Glutamatergic neuron (in vitro differentiated cells): ENCODE data around the gene NAGK. TPM values are rescaled to one million over a fixed set of nuclear protein-coding genes. Genes with fewer than 3 reads are reported as not detected.

Experiments used
- DNase-seq: peaks from one replicate; pipeline ENCODE4 v3.0.0; 2022
- H3K27ac Mint-ChIP-seq: one replicate; pipeline ENCODE4 v1.8.0; 2020; ENCODE audit warnings: mild to moderate bottlenecking, mixed read lengths, inconsistent platforms; ENCODE audit not compliant: unreplicated experiment
- H3K27me3 Mint-ChIP-seq: one replicate; pipeline ENCODE4 v1.8.0; 2020; ENCODE audit warnings: mild to moderate bottlenecking, moderate library complexity, mixed read lengths, inconsistent platforms; ENCODE audit not compliant: unreplicated experiment
- H3K36me3 Mint-ChIP-seq: one replicate; pipeline ENCODE4 v1.8.0; 2020; ENCODE audit warnings: mild to moderate bottlenecking, mixed read lengths, inconsistent platforms; ENCODE audit not compliant: unreplicated experiment
- H3K4me1 Mint-ChIP-seq: one replicate; pipeline ENCODE4 v1.8.0; 2020; ENCODE audit warnings: mild to moderate bottlenecking, low read depth, mixed read lengths, inconsistent platforms; ENCODE audit not compliant: unreplicated experiment
- H3K4me3 Mint-ChIP-seq: one replicate; pipeline ENCODE4 v1.8.0; 2020; ENCODE audit warnings: mild to moderate bottlenecking, mixed read lengths, inconsistent platforms; ENCODE audit not compliant: unreplicated experiment
- H3K9me3 Mint-ChIP-seq: one replicate; pipeline ENCODE4 v1.8.0; 2020; ENCODE audit warnings: mild to moderate bottlenecking, moderate library complexity, mixed read lengths, inconsistent platforms; ENCODE audit not compliant: unreplicated experiment
- total RNA-seq: library from RNA; stranded (reverse); fragmentation: NEBNext Ultra II Directional; extraction: Animal tissue kit (Norgen Biotek cat#: 25700); gene quantifications from one replicate; pipeline ENCODE4 v1.2.1, GENCODE V29; 2021; ENCODE audit not compliant: unreplicated experiment
- TF ChIP-seq, protein P1 (sequence below): fragments of 200-600 bp; sonication (generic); IDR thresholded peaks from one replicate; pipeline ENCODE4 v1.5.0; 2021; ENCODE audit not compliant: partially characterized antibody, unreplicated experiment

NAGK gene
- total RNA-seq, 1 donor from 2014 or later: 188 TPM

DNA sequence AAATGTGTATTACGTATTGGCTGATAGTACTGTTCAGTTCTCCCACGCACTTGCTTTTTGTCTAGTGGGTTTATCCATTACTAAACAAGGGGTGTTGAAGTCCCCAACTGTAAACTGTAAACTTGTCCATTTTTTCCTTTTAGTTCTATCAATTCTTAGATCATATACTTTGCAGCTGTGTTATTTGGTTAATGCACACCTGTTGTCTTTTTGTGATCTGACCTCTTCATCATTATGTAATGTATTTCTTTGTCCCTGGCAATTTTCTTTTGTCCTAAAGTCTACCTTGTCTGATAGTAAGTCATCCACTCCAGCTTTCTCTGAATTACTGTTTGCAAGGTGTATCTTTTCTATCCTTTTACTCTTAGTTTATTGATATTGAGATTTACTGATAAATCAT is 39.6 kb downstream of the NAGK start:
- peaks cover 5% of the 10 kb centered on the region for H3K36me3 Mint-ChIP-seq
- H3K4me1 Mint-ChIP-seq: no peaks in the 10 kb centered on the region
- no peaks in the 10 kb centered on the region for H3K27me3 Mint-ChIP-seq
- H3K4me3 Mint-ChIP-seq: no peak overlapping the region
- DNase-seq: no peak
- H3K9me3 Mint-ChIP-seq: peaks cover 2% of the 10 kb centered on the region
- H3K27ac Mint-ChIP-seq: no peak overlapping the region
- TF ChIP-seq, protein P1, sequence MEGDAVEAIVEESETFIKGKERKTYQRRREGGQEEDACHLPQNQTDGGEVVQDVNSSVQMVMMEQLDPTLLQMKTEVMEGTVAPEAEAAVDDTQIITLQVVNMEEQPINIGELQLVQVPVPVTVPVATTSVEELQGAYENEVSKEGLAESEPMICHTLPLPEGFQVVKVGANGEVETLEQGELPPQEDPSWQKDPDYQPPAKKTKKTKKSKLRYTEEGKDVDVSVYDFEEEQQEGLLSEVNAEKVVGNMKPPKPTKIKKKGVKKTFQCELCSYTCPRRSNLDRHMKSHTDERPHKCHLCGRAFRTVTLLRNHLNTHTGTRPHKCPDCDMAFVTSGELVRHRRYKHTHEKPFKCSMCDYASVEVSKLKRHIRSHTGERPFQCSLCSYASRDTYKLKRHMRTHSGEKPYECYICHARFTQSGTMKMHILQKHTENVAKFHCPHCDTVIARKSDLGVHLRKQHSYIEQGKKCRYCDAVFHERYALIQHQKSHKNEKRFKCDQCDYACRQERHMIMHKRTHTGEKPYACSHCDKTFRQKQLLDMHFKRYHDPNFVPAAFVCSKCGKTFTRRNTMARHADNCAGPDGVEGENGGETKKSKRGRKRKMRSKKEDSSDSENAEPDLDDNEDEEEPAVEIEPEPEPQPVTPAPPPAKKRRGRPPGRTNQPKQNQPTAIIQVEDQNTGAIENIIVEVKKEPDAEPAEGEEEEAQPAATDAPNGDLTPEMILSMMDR: no peak

DNA sequence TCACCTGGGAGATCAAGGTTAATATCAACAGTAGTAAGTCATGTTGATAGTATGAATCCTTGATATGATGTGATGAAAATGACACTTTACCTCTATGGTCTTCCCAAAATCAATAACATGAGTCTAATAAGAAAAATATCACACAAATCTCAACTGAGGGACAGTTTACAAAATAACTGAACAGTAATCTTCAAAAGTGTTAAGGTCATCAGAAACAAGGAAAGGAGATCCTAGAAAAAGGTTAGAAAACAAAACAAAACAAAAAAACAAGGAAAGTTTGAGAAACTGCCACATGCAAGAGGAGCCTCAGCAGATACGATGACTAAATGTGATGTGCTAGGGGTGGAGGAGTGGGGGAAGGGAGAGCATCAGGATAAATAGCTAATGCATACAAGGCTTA is 45.4 kb downstream of the NAGK start:
- TF ChIP-seq, protein P1: no peak
- DNase-seq: no peak
- Mint-ChIP-seq H3K36me3 (peaks cover 14% of the 10 kb centered on the region), H3K9me3 (no peaks in the 10 kb centered on the region), H3K4me1 (no peaks in the 10 kb centered on the region), H3K4me3 (no peak overlapping the region), H3K27ac (no peak overlapping the region), H3K27me3 (peaks cover 3% of the 10 kb centered on the region)

DNA sequence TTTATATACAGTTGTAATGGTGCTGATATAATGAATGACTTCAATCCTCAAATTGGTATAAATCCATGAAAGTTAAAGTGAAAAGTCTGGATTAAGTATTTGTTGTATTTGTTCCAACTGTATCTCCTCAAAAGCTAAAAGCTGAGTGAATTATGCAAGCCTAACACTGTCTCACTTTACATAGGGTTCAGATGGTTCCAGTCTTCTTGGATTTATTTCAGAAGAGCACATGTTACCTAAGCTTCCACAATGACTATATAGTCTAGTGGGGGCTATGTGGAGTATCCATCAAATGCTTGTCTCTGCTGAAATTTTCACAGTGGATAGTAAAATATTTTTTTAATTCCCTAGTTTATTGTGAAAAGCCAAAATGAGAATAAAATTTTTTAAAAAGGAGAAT is 48.6 kb downstream of the NAGK start:
- H3K4me1 Mint-ChIP-seq: no peaks in the 10 kb centered on the region
- TF ChIP-seq, protein P1: no peak

DNA sequence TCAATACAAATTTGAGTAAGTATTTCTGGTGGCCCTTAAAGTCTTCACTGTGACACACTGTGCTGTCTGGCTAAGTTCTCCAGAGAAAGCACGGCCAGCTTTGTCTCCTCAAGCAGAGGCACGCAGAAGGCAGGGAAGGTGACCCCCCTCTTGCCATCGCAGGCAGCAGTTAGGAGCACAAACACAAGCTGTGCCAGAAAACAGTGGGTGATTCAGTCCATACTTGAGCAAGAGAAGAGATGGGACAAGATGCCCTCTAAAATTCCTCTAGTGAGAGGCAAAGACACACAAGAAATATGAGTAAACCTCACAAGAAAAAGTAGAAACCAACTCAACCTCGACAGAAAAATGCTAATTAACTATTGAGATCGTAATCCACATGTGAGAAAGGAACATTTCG is 51.7 kb downstream of the NAGK start:
- Mint-ChIP-seq H3K4me3 (no peak overlapping the region), H3K27ac (no peak overlapping the region), H3K36me3 (peaks cover 6% of the 10 kb centered on the region), H3K27me3 (peaks cover 5% of the 10 kb centered on the region), H3K9me3 (no peaks in the 10 kb centered on the region), H3K4me1 (no peaks in the 10 kb centered on the region)
- TF ChIP-seq, protein P1: no peak
- no peak for DNase-seq

More for the DNA sequence above, 48.6 kb downstream of the NAGK start:
- no peak overlapping the region for H3K27ac Mint-ChIP-seq
- peaks cover 14% of the 10 kb centered on the region for H3K36me3 Mint-ChIP-seq
- H3K9me3 Mint-ChIP-seq: no peaks in the 10 kb centered on the region
- H3K27me3 Mint-ChIP-seq: peaks cover 5% of the 10 kb centered on the region
- H3K4me3 Mint-ChIP-seq: no peak overlapping the region
- no peak for DNase-seq

DNA sequence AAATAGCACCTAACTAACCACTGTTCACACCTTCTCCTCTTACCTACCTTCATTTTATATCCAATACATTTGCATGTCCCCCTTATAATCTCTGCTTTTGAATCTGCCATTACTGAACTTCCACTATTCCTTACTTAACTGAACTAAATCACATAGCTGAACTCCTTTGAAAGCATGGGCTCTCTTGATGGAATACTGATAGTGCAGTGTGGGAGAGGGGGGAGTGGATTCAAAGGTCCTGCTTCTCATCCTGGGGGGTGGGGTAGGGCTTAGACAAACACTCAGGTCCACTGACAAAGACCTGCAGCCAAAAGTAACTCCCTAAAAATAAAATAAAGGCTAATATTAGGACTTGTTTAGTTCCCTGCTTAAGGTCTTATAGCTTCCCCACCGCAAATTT is 53.0 kb downstream of the NAGK start:
- H3K9me3 Mint-ChIP-seq: no peaks in the 10 kb centered on the region
- no peak overlapping the region for H3K27ac Mint-ChIP-seq
- no peaks in the 10 kb centered on the region for H3K4me1 Mint-ChIP-seq
- H3K36me3 Mint-ChIP-seq: peaks cover 6% of the 10 kb centered on the region
- DNase-seq: no peak
- no peak overlapping the region for H3K4me3 Mint-ChIP-seq
- H3K27me3 Mint-ChIP-seq: peaks cover 7% of the 10 kb centered on the region
- TF ChIP-seq, protein P1: no peak
